PC-3 (cell line): ENCODE measurements around the gene PLPP3.

ENCODE experiments used
- CTCF ChIP-seq: fragments of 300-600 bp; sonication (generic); conservative IDR thresholded peaks from 2 replicates; pipeline ENCODE4 v1.5.1; 2017; ENCODE audit warnings: antibody characterized with exemption, low read depth, mild to moderate bottlenecking, low read length
- EZH2 ChIP-seq: fragments of 300-600 bp; sonication (generic); IDR thresholded peaks from one replicate; pipeline ENCODE4 v1.6.1; 2017; ENCODE audit warnings: antibody characterized with exemption, mild to moderate bottlenecking, low read length; ENCODE audit not compliant: unreplicated experiment

- no peak for TF ChIP-seq CTCF
- no peak for TF ChIP-seq EZH2
Measured at GRCh38 chr1:56529801-56530200, 49.6 kb downstream of the PLPP3 start.
